ENCODE results near the gene NCS1.

NCS1 gene

GRCh38 chr9:130227833-130228232 is 55.6 kb downstream of the NCS1 start:
- TF ChIP-seq TAF1 (IDR thresholded peaks at IDR 0.05; ENCODE audit: borderline replicate concordance, insufficient read depth, low read length) (no peak), FOXP2 (optimal IDR thresholded peaks at IDR 0.05; ENCODE audit: borderline replicate concordance, extremely low read depth, extremely low read length, insufficient read depth) (no peak), POLR2AphosphoS5 (IDR thresholded peaks at IDR 0.05; ENCODE audit: low read depth, low read length) (no peak), SIN3A (IDR thresholded peaks at IDR 0.05; ENCODE audit: borderline replicate concordance, insufficient read depth, low read length) (no peak)
- TF ChIP-seq, protein P1, sequence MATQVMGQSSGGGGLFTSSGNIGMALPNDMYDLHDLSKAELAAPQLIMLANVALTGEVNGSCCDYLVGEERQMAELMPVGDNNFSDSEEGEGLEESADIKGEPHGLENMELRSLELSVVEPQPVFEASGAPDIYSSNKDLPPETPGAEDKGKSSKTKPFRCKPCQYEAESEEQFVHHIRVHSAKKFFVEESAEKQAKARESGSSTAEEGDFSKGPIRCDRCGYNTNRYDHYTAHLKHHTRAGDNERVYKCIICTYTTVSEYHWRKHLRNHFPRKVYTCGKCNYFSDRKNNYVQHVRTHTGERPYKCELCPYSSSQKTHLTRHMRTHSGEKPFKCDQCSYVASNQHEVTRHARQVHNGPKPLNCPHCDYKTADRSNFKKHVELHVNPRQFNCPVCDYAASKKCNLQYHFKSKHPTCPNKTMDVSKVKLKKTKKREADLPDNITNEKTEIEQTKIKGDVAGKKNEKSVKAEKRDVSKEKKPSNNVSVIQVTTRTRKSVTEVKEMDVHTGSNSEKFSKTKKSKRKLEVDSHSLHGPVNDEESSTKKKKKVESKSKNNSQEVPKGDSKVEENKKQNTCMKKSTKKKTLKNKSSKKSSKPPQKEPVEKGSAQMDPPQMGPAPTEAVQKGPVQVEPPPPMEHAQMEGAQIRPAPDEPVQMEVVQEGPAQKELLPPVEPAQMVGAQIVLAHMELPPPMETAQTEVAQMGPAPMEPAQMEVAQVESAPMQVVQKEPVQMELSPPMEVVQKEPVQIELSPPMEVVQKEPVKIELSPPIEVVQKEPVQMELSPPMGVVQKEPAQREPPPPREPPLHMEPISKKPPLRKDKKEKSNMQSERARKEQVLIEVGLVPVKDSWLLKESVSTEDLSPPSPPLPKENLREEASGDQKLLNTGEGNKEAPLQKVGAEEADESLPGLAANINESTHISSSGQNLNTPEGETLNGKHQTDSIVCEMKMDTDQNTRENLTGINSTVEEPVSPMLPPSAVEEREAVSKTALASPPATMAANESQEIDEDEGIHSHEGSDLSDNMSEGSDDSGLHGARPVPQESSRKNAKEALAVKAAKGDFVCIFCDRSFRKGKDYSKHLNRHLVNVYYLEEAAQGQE (IDR thresholded peaks at IDR 0.05; ENCODE audit: insufficient read depth in 1 of 2, low read depth in 2 of 2, low read length in 2 of 2), result no peak

DNA sequence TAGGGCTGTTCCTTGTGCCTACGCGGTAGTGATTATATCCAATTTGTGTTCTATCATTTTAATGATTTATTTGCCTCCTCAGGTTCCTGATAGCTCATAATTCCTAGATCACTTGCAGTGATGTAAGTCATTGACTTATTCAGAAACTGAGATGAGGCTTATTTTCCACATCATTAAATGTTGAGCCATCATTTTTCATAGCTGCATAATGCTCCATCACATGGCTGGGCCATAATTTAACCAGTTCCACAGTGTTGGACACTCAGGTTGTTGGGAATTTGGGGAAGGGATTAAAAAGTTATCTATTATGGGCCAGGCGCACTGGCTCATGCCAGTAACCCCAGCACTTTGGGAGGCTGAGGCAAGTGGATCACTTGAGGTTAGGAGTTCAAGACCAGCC is 57.6 kb downstream of the NCS1 start:
- TF ChIP-seq FOXP2 (optimal IDR thresholded peaks at IDR 0.05; ENCODE audit: borderline replicate concordance, extremely low read depth, extremely low read length, insufficient read depth), result no peak
- TF ChIP-seq, protein P1 (IDR thresholded peaks at IDR 0.05; ENCODE audit: insufficient read depth in 1 of 2, low read depth in 2 of 2, low read length in 2 of 2), result no peak
- no peak for TF ChIP-seq SIN3A (IDR thresholded peaks at IDR 0.05; ENCODE audit: borderline replicate concordance, insufficient read depth, low read length)
- no peak for TF ChIP-seq POLR2AphosphoS5 (IDR thresholded peaks at IDR 0.05; ENCODE audit: low read depth, low read length)
- TF ChIP-seq TAF1 (IDR thresholded peaks at IDR 0.05; ENCODE audit: borderline replicate concordance, insufficient read depth, low read length), result no peak

DNA sequence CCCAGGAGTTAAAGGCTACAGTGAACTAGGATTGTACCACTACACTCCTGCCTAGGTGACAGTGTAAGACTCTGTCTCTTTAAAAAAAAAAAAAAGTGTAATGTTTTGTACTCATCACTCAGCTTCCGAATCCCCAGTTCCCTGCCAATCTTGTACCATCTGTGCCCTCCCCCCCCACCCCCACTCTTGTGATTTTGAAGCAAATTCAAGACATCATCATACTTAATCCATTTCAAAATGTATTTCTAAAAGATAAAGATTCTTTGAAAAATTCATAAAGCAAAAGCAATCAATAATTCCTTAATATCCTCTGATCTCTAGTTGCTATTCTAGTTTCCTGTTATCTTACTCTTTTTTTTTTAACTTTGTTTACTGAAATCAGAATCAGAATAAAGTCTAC is 58.4 kb downstream of the NCS1 start:
- TF ChIP-seq TAF1 (IDR thresholded peaks at IDR 0.05; ENCODE audit: borderline replicate concordance, insufficient read depth, low read length) (no peak), POLR2AphosphoS5 (IDR thresholded peaks at IDR 0.05; ENCODE audit: low read depth, low read length) (no peak), FOXP2 (optimal IDR thresholded peaks at IDR 0.05; ENCODE audit: borderline replicate concordance, extremely low read depth, extremely low read length, insufficient read depth) (no peak), SIN3A (IDR thresholded peaks at IDR 0.05; ENCODE audit: borderline replicate concordance, insufficient read depth, low read length) (no peak)
- TF ChIP-seq, protein P1 (IDR thresholded peaks at IDR 0.05; ENCODE audit: insufficient read depth in 1 of 2, low read depth in 2 of 2, low read length in 2 of 2), result no peak

DNA sequence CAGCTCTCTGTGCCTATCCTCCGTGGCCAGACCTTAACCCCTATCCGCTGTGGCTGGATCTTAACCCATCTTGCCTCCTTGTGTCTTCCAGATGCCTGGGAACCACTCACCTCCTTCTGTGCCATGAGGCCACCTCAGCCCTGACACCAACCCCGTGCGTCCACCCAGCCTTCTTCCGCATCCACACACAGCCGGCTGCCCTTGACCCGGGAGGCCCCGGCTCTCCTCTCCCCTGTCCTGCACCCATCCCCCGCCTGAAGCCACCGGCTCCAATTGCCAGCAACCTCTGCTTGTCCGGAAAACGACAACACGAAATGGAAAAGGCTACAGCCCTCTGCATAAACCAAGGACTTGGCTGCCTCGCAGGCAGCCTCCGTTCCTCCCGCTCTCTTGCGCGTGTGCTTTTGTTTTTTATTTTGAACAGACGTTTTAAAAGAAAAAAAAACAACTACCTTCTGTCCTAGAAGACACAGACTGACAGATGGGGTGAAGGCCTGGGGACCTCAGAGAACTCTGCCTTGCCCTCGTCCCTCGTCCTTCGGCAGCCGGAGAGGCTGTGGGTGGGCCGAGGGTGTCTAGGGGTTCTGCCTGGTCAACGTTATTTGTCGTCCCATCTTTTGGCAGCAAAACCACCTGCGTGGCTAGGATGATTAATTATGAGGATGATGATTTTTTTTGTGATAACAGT is 60.8 kb downstream of the NCS1 start:
- TF ChIP-seq FOXP2 (optimal IDR thresholded peaks at IDR 0.05; ENCODE audit: borderline replicate concordance, extremely low read depth, extremely low read length, insufficient read depth) (no peak), TAF1 (IDR thresholded peaks at IDR 0.05; ENCODE audit: borderline replicate concordance, insufficient read depth, low read length) (no peak), POLR2AphosphoS5 (IDR thresholded peaks at IDR 0.05; ENCODE audit: low read depth, low read length) (no peak), SIN3A (IDR thresholded peaks at IDR 0.05; ENCODE audit: borderline replicate concordance, insufficient read depth, low read length) (no peak)
- TF ChIP-seq, protein P1 (IDR thresholded peaks at IDR 0.05; ENCODE audit: insufficient read depth in 1 of 2, low read depth in 2 of 2, low read length in 2 of 2), result no peak
